Kidney tubule cell (primary cell): Measurements from ENCODE around the gene ZXDC.

Source experiments
- DNase-seq: peaks from one replicate; pipeline ENCODE4 v3.0.0-alpha.2; 2018; ENCODE audit warnings: low spot score

The ZXDC gene

GRCh38 chr3:126452213-126452612 is 23.5 kb downstream of the ZXDC start:
- no peak for DNase-seq

- no peak for DNase-seq
Measured at GRCh38 chr3:126451511-126451910, 24.2 kb downstream of the ZXDC start.

DNA sequence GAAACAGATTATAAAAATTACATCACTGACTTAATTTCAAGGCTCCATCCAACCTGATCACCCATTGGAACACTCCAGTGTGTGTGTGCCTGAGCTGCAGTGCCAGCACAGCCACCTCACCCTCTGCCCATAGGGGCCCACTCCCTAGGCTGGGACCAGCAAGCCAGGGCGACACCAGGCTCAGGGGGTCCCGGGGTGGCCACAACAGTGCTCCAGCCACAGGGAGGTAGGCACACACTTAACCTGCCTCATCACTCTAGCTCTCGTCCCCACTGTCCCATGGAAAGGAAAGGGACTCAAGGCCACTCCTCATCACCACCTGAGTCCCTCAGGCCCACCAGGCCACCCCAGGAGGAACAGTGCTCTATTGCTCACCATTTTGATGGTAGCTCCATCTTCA is 24.9 kb downstream of the ZXDC start:
- DNase-seq: no peak

- no peak for DNase-seq
Measured at GRCh38 chr3:126450219-126450618, 25.5 kb downstream of the ZXDC start.

GRCh38 chr3:126449621-126450051 is 26.1 kb downstream of the ZXDC start:
- DNase-seq: no peak

DNA sequence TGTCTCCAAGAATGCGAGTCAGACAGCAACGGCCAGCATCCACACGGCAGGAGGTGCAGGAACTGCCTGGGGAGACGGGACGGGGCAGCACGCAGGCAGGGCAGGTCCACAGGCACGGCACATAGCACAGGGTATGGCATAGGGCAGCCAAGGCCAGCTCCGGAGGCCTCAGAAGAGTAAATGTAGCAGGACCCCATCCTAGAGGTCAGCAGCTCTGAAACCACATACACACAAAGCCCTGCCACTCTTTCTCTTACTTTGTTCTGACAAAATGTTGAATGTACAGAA is 26.9 kb downstream of the ZXDC start:
- DNase-seq: no peak

GRCh38 chr3:126448136-126448892 is 27.4 kb downstream of the ZXDC start:
- no peak for DNase-seq

- no peak for DNase-seq
Measured at GRCh38 chr3:126447456-126448106, 28.1 kb downstream of the ZXDC start.

GRCh38 chr3:126446791-126447190 is 28.9 kb downstream of the ZXDC start:
- no peak for DNase-seq

GRCh38 chr3:126446301-126446700 is 29.4 kb downstream of the ZXDC start:
- peak; percentile 3 for DNase-seq

DNA sequence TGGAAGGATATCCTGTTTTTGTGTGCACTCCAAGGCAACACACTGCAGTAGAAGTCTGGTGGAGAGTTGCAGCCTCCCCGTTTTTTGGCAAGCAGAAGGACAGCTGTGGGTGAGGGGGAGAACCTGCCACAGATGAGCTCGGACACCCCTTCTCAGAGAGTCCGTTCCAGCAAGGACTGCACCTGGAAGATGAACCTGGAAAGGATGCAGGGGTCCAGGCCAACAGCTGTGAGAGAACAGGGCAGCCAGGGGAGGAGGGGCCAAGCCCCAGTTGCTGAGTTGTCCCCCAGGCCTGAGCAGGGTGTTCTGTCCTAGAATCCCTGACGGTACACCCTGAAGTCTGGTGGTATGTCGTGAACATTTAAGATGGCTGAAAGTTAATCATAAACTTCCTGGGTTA is 30.2 kb downstream of the ZXDC start:
- no peak for DNase-seq

DNA sequence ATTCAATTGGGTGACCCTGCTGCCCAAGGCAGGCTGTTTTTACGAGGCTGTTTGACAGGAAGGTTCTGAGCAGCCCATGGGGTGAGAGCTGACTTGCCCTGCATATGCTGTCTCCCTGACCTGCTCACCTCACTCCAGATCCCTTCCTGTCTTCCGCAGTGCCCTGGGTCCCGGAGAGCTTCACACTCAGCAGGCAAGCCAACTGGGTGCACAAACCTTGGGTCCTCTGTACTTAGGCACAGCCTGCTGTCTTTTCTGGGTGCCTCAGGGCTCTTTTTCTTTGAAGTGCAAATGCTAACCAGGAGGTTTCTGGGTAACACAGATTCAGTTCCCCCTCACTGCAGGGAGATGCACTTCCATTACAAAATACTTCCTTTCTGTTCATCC is 32.8 kb downstream of the ZXDC start:
- DNase-seq: no peak

- no peak for DNase-seq
Measured at GRCh38 chr3:126442094-126442855, 33.4 kb downstream of the ZXDC start.

DNA sequence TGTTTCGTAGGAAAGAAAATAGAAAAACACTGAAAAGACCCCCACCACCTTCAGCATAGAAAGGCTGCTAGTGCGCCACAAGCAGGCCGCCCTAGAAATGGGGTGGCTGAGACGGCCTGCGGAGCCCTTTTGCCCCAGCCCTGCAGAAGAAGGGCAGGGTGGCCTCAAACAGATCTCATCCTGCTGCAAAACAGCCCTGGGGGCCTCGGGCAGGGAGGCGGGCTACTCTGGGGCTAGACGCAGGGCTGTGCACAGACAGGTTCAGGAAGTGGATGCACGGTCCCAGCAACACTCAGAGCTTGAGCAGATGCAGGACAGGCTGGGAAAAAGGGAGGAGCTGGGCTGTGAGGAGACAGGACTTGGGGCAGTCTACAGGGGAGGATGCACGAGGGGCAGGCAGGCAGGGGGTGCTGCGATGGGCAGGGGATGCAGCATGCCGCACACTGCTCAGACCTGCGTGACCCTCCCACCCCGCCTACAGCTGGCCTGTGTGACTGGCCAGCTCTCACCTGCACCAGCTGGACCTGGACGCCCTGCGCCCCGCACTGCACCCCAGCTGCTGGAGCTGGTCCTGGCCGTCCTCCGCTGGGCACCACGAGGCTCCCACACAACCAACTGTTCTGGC is 34.3 kb downstream of the ZXDC start:
- DNase-seq: no peak

DNA sequence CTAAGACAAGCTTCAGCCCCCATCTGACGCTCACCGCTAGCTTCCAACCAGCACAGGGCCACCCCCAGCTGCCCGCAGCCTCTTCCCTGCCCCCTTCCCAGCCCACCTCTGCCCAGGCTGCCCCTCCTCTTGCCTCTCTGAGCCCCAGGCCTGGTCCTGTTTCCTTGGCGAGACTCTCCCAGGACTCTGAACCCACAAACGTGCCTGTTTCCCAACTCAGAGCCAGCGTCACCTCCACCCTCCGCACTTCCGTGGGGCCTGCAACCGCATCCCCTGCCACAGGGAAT is 35.0 kb downstream of the ZXDC start:
- no peak for DNase-seq

DNA sequence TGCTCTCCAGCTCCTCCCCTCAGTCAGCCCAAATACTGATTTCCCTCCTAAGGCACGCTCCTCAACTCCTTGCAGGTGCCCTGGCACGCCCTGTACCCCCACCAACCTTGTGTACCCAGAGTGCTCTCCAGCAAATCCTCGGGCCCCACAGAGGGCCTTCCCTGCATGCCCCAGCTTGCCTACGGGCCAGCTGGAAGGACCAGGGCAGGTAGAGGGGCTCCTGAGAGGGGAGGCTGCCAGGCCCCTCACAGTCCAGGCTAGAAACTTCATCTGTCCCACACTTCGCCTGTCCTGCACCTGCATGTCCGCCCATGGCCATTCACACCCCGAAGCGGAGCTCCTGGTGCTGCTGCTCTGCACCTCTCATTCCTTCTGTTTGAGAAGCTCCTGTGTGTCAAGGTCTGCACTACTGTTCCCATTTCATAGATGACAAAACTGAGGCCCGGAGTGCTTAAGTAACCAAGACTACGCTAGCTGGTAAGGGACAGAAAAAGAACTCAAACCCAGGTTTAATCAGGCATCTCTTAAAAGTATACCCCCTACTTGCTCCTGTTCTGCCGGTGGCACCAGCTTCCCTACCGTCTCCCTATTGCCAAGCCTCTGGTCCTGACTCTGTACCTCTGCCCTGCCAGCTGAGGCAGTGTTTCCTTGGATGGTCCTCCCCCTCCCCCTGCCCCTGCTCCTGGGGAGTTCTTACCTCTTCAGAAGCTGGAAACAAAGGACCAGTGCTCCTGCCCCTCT is 35.6 kb downstream of the ZXDC start:
- no peak for DNase-seq

GRCh38 chr3:126439346-126439967 is 36.2 kb downstream of the ZXDC start:
- no peak for DNase-seq

DNA sequence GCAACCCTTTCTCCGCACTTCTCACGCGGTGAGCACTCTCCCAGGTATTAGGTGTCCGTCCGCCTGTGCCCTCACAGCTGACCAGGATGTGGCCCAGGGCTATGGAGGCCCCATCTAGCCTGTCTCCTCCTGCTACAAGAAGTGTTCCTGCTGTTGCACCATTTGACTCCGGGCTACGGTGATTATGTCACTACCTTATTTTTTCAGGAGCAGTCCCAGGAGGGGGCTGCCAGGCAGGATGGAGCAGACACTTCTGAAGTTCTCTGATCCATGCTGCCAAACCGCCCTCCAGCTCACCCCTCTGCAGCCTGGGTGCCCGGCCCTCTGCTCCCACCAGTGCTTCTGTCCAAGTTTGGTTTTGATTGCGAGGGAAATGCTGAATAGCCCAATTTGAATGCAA is 36.9 kb downstream of the ZXDC start:
- DNase-seq: no peak

DNA sequence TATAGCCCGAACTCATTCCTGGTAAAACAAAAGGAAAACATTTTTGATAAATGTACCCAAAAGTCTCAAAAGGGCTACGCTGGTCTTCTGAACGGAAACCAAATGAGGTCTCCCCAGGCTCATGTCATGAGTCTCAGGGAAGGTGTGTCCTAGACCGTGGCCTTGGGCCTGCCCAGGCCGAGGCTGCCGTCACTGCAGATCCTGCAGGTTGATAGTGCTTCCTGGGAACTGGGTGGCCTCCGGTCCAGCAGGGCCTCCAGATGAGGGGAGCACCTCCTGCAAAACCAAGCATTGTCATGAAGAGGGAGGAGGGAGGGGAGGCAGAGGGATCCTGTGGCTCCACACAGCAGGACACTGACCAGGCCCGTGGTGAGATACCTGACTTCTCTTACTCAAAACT is 37.5 kb downstream of the ZXDC start:
- no peak for DNase-seq

- no peak for DNase-seq
Measured at GRCh38 chr3:126436826-126437717, 38.6 kb downstream of the ZXDC start.
